Ramos (cell line): Measurements from ENCODE around the gene ZNF283.
"Not testable (repeated sequence)": the region's sequence is repeated elsewhere in the genome, so short reads cannot be mapped to it uniquely, and the experiment has no call there.

Source experiments
- in situ Hi-C: fragments of 300-500 bp; cut with MboI; formaldehyde crosslinking; loops from one replicate; pipeline ENCODE4 v1.14.3; 2022; ENCODE audit warnings: low sequenced_read_pairs; ENCODE audit not compliant: unreplicated experiment

ZNF283 gene

DNA sequence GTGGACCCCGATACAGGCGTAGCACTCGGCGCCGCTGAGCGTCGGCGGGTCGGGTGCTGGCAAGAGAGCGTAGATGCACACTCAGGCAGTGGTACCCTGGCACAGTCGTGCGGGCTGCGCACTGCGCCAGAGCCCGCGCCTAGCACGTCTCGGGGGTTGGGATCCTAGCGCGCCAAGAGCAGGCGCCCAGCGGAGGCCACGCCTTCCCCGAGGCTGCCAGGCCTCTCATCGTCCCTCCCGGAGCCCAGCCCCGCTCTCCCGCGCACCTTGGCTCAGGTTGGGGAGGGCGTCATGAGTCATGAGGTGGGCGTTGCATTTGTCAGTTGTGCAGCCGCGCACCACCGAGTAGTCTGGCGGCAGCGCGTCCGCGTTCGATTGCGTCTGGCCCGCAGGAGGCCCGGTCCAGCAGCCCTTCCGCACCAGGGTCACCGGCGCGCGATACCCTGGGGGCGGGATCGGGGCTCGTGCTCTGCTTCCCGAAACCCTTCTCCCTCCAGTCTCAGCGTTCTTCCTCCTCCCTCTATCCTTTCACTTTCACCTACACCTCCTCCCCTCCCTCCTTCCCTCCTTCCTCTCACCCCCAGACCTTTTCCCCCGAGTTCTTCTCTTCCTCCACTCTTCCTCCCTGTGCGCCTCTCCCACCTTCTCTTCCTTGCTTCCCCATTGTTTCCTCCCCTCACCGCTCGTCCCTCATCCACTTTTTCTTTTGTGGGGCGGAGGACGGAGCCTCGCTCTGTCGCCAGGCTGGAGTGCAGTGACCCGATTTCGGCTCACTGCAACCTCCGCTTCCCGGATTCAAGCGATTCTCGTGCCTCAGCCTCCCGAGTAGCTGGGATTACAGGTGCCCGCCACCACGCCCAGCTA lies 28.3 kb upstream of the ZNF283 start:
- in situ Hi-C loops: no loop called here

DNA sequence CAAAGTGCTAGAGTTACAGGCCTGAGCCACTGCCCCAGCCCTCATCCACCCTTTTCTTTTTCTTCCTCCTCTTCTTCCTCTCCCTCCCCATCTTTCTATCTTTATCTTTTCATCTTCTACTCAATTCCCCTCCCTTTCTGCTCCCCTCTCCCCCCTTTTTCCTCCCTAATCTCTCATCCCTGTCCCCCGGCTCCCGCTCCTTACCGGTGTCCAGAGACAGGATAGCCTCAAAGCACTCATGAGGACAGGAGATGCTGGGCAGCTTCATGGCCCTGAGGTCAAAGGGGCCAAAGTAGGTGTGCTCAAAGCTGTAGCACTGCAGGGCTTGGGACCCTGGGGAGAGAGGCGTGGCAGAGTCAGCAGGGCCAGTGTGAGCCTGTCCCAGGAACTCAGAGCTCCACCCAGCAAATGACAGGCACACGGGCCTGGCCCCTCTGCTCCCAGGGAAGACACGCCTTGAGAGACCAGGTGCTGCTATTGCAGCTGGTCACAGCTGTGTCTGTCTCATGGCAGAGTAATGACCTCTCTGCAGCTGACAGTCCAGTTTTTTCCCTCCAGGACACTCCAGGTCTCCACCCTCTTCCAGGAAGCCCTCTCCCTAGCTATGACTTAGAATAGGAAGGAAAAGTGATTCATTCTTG lies 27.5 kb upstream of the ZNF283 start:
- in situ Hi-C loops: no loop called here

GRCh38 chr19:43802216-43802951 lies 24.7 kb upstream of the ZNF283 start, which contains the start of gene LYPD5:
Gene LYPD5 (minus strand): TSS chr19:43802447. CDS start chr19:43802380, 67 bp downstream.
- in situ Hi-C loops: no loop called here

- in situ Hi-C loops: no loop called here
These were observed 22.7 kb upstream of the ZNF283 start for GRCh38 chr19:43804432-43804831.

DNA sequence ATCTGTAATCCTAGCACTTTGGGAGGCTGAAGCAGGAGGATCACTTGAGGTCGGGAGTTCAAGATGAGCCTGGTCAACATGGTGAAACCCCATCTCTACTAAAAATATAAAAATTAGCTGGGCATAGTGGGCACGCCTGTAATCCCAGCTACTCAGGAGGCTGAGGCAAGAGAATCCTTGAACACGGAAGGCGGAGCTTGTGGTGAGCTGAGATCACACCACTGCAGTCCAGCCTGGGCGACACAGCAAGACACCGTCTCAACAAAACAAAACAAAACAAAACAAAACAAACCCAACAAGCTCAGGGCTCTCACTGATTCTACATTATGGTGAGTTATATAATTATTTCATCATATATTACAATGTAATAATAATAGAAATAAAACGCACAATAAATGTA lies 20.7 kb upstream of the ZNF283 start:
- in situ Hi-C loops: not testable (repeated sequence)

GRCh38 chr19:43806848-43807247 lies 20.3 kb upstream of the ZNF283 start:
- in situ Hi-C loops: no loop called here

DNA sequence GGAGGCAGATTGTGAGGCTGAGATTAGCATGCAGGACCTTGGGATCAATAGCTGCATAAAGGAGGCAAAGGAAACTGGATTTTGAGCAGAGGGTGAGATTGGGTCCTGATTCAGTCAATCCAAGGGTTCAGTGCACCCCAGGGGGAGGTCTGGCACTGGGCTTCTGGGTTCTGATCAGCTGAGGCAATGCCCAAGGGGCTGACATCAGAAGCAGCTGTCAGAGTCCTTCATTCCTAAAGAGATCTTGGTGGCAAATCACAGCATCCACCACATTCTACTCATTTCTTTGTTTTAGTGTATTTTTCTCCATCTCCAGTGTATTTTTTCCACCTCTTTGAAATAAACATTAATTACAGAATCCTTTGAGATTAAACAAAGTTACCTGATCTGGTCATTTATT lies 19.5 kb upstream of the ZNF283 start:
- in situ Hi-C loops: no loop called here

- in situ Hi-C loops: no loop called here
These were observed 17.1 kb upstream of the ZNF283 start for GRCh38 chr19:43809762-43810696.

DNA sequence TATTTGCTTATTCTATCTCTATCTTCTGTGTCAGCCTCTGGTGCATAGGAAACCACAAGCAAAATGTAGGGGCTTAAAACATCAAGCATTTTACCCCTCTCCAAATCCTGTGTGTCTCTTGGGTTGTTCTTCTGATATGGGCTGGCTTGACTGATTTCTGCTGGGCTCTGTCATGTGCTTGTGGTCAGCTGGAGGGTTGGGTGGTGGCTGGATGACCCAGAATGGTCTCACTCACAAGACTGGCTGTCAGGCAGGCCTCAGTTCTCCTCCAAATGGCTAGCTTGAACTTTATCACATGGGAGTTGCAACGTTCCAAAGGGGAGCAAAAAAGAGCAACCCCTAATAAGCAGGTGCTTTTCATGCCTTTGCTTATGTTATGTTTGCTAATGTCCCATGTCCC lies 15.3 kb upstream of the ZNF283 start:
- in situ Hi-C loops: no loop called here

DNA sequence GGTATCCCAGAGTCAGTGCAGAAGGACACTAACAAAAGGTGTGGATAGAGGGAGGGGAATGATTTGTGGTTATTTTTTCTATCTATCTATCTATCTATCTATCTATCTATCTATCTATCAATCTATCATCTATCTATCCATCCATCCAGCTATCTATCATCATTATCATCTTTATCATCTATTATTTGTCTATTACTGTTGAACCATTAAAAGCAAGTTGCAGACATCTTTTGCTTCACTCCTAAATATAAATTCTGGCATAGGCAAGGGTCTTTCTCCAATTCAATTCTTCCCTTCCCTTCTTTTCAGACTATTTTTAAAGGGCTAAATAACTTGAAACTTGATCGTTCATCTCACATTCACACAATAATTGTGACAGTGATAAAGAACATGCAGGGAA lies 14.9 kb upstream of the ZNF283 start:
- in situ Hi-C loops: no loop called here

GRCh38 chr19:43812688-43813087 lies 14.4 kb upstream of the ZNF283 start:
- in situ Hi-C loops: no loop called here

DNA sequence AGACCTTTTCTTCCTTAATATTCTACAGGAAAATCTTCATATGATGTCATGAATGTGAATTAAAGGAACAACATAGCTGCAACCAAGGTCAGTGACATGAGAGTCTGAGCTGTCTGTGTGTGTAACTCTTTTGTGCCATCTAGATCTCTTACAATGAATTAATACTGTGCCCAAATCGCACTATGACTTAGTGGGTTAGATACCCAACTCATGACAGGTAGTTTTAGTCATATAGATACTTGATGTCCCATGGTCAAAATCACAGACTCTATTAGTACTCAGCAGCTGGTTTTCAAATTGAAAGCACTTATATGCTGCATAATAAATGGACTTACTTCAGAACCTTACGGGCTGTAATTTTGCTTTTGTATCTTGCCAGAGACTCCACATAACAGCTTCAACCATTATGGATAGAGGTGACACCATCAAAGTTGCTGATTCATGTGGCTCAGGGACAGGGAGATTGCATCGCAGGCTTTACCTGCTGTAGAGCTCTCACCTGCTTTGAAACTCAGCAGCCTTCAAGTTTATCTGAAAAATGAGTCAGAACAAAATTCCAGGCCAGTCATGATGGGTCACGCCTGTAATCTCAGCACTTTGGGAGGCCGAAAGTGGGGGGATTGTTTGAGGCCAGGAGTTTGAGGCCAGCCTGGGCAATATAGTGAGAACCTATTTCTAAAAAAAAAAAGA lies 12.3 kb upstream of the ZNF283 start:
- in situ Hi-C loops: no loop called here

- in situ Hi-C loops: not testable (repeated sequence)
These were observed 9.7 kb upstream of the ZNF283 start for GRCh38 chr19:43817454-43817853.

- in situ Hi-C loops: no loop called here
These were observed 8.6 kb upstream of the ZNF283 start for GRCh38 chr19:43818500-43818899.

GRCh38 chr19:43820098-43820883 lies 6.8 kb upstream of the ZNF283 start:
- in situ Hi-C loops: no loop called here

DNA sequence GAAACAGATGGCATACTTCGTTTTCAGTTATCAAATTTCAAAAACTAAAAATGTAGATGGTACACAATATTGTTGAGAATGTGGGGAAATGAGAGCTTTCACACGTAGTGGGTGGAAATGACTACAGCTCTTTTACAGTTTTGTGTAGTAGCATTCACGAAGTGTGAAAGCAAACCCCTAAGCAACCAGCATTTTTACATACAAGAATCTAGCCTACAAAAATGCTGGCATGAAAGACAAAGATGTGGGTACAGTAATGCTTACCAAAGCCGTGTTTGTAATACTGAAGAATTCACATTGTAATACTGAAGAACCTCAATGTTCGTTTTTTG lies 6.3 kb upstream of the ZNF283 start:
- in situ Hi-C loops: no loop called here

DNA sequence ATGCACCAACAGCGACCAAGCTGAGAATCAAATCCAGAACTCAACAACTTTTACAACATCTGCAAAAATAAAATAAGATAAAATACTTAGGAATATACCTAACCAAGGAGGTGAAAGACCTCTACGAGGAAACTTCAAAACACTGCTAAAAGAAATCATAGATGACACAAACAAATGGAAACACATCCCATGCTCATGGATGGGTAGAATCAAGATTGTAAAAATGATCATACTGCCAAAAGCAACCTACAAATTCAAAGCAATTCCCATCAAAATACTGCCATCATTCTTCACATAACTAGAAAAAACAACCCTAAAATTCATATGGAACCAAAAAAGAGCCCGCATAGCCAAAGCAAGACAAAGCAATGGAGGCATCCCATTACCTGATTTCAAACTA lies 3.3 kb upstream of the ZNF283 start:
- in situ Hi-C loops: not testable (repeated sequence)

- in situ Hi-C loops: not testable (repeated sequence)
These were observed 2.5 kb upstream of the ZNF283 start for GRCh38 chr19:43824572-43824971.

- in situ Hi-C loops: no loop called here
These were observed 12.0 kb downstream of the ZNF283 start for GRCh38 chr19:43839139-43839538.
